H9 (cell line): ENCODE data around the gene KHK. TPM values are rescaled to one million over a fixed set of nuclear protein-coding genes. Genes with fewer than 3 reads are reported as not detected.

ENCODE experiments used
- DNase-seq: peaks from one replicate; pipeline ENCODE4 v3.0.0-alpha.2; 2017
- H2AFZ ChIP-seq: one replicate; pipeline ENCODE4 v1.6.1; 2013; ENCODE audit warnings: mild to moderate bottlenecking, low read length, control low read depth, moderate library complexity
- H2AK5ac ChIP-seq: 2 replicates; pipeline ENCODE4 v1.6.1; 2013; ENCODE audit warnings: low read length, control low read depth, mixed read lengths; ENCODE audit not compliant: insufficient read length
- H2BK120ac ChIP-seq: one replicate; pipeline ENCODE4 v1.6.1; 2013; ENCODE audit warnings: low read depth, mild to moderate bottlenecking, low read length, control low read depth, inconsistent platforms; ENCODE audit not compliant: poor library complexity, severe bottlenecking
- H2BK12ac ChIP-seq: 2 replicates; pipeline ENCODE4 v1.6.1; 2013; ENCODE audit warnings: low read length, control low read depth, mixed read lengths, low read depth; ENCODE audit not compliant: insufficient read length
- H2BK15ac ChIP-seq: 2 replicates; pipeline ENCODE4 v1.6.1; 2013; ENCODE audit warnings: low read depth, low read length, control low read depth
- H2BK20ac ChIP-seq: one replicate; pipeline ENCODE4 v1.6.1; 2013; ENCODE audit warnings: low read depth, mild to moderate bottlenecking, low read length, control low read depth, inconsistent platforms; ENCODE audit not compliant: poor library complexity, severe bottlenecking
- H2BK5ac ChIP-seq: 2 replicates; pipeline ENCODE4 v1.6.1; 2013; ENCODE audit warnings: low read length, control low read depth, mixed read lengths; ENCODE audit not compliant: insufficient read length
- H3K14ac ChIP-seq: 2 replicates; pipeline ENCODE4 v1.6.1; 2013; ENCODE audit warnings: low read length, control low read depth; ENCODE audit not compliant: insufficient read depth
- H3K18ac ChIP-seq: 2 replicates; pipeline ENCODE4 v1.6.1; 2013; ENCODE audit warnings: low read depth, mild to moderate bottlenecking, mixed read lengths, low read length, control low read depth; ENCODE audit not compliant: insufficient read length
- H3K23ac ChIP-seq: 2 replicates; pipeline ENCODE4 v1.6.1; 2013; ENCODE audit warnings: low read length, control low read depth, mixed read lengths, low read depth; ENCODE audit not compliant: insufficient read length
- H3K23me2 ChIP-seq: 2 replicates; pipeline ENCODE4 v1.6.1; 2013; ENCODE audit warnings: low read depth, mild to moderate bottlenecking, mixed read lengths, low read length, control low read depth; ENCODE audit not compliant: insufficient read length, poor library complexity, severe bottlenecking
- H3K27ac ChIP-seq: 2 replicates; pipeline ENCODE4 v1.5.1; 2013; ENCODE audit warnings: low read length, control low read depth, mixed read lengths, low read depth; ENCODE audit not compliant: insufficient read length
- H3K27me3 ChIP-seq: 2 replicates; pipeline ENCODE4 v1.6.1; 2013; ENCODE audit warnings: low read length, control low read depth, inconsistent platforms; ENCODE audit not compliant: insufficient read depth
- H3K4ac ChIP-seq: 2 replicates; pipeline ENCODE4 v1.6.1; 2013; ENCODE audit warnings: low read depth, mild to moderate bottlenecking, control low read depth, inconsistent platforms, low read length, moderate library complexity
- H3K4me1 ChIP-seq: 2 replicates; pipeline ENCODE4 v1.6.1; 2013; ENCODE audit warnings: low read length, control low read depth, inconsistent platforms; ENCODE audit not compliant: insufficient read depth
- H3K4me2 ChIP-seq: 2 replicates; pipeline ENCODE4 v1.6.1; 2013; ENCODE audit warnings: low read length, control low read depth, mixed read lengths; ENCODE audit not compliant: insufficient read length, insufficient read depth
- H3K56ac ChIP-seq: 2 replicates; pipeline ENCODE4 v1.6.1; 2013; ENCODE audit warnings: low read depth, mild to moderate bottlenecking, mixed read lengths, low read length, control low read depth; ENCODE audit not compliant: insufficient read length
- H3K79me1 ChIP-seq: 2 replicates; pipeline ENCODE4 v1.6.1; 2013; ENCODE audit warnings: low read depth, mild to moderate bottlenecking, moderate library complexity, low read length, control low read depth, inconsistent platforms; ENCODE audit not compliant: insufficient read depth, poor library complexity, severe bottlenecking
- H3K79me2 ChIP-seq: 2 replicates; pipeline ENCODE4 v1.6.1; 2013; ENCODE audit warnings: low read length, control low read depth, inconsistent platforms; ENCODE audit not compliant: insufficient read depth
- H3K9ac ChIP-seq: 2 replicates; pipeline ENCODE4 v1.6.1; 2013; ENCODE audit warnings: low read length, control low read depth, mixed read lengths; ENCODE audit not compliant: insufficient read length; ENCODE audit errors: extremely low read depth
- H3K9me3 ChIP-seq: one replicate; pipeline ENCODE4 v1.6.1; 2013; ENCODE audit warnings: low read depth, low read length, inconsistent platforms; ENCODE audit not compliant: control insufficient read depth
- H3T11ph ChIP-seq: one replicate; pipeline ENCODE4 v1.6.1; 2013; ENCODE audit warnings: mild to moderate bottlenecking, low read length, control low read depth, inconsistent platforms
- H4K20me1 ChIP-seq: one replicate; pipeline ENCODE4 v1.6.1; 2013; ENCODE audit not compliant: control insufficient read depth, insufficient read length, insufficient read depth
- H4K5ac ChIP-seq: 2 replicates; pipeline ENCODE4 v1.6.1; 2013; ENCODE audit warnings: low read depth, mild to moderate bottlenecking, mixed read lengths, low read length, control low read depth; ENCODE audit not compliant: insufficient read length
- H4K8ac ChIP-seq: replicated peaks from 2 replicates; pipeline ENCODE4 v1.6.1; 2013; ENCODE audit warnings: low read length, control low read depth, mixed read lengths, low read depth; ENCODE audit not compliant: insufficient read length
- H4K91ac ChIP-seq: 2 replicates; pipeline ENCODE4 v1.6.1; 2013; ENCODE audit warnings: low read depth, mild to moderate bottlenecking, moderate library complexity, mixed read lengths, low read length, control low read depth; ENCODE audit not compliant: insufficient read length
- H3K27ac Mint-ChIP-seq, 3 experiments: 2 replicates in 2 of 3; 3 replicates in 1 of 3; pipeline ENCODE4 v1.8.0; 2020 to 2021; ENCODE audit warnings: mixed read lengths in 3 of 3, mild to moderate bottlenecking in 1 of 3, moderate library complexity in 1 of 3
- H3K27me3 Mint-ChIP-seq: 2 replicates; pipeline ENCODE4 v1.8.0; 2021; ENCODE audit warnings: low read depth, mild to moderate bottlenecking, moderate library complexity, mixed read lengths
- H3K36me3 Mint-ChIP-seq, 3 experiments: 2 replicates in 2 of 3; 3 replicates in 1 of 3; pipeline ENCODE4 v1.8.0; 2020 to 2021; ENCODE audit warnings: low read depth in 3 of 3, mixed read lengths in 3 of 3; ENCODE audit not compliant: insufficient read depth in 1 of 3
- H3K4me1 Mint-ChIP-seq, 2 experiments: 2 replicates each; pipeline ENCODE4 v1.8.0; 2020; ENCODE audit warnings: mixed read lengths in 2 of 2
- H3K4me3 Mint-ChIP-seq, 2 experiments: 2 replicates in 1 of 2; 3 replicates in 1 of 2; pipeline ENCODE4 v1.8.0; 2020 to 2021; ENCODE audit warnings: mild to moderate bottlenecking in 2 of 2, mixed read lengths in 2 of 2, moderate library complexity in 1 of 2
- H3K9me3 Mint-ChIP-seq, 2 experiments: 2 replicates in 1 of 2; 3 replicates in 1 of 2; pipeline ENCODE4 v1.8.0; 2020; ENCODE audit warnings: mild to moderate bottlenecking in 2 of 2, mixed read lengths in 2 of 2, moderate library complexity in 1 of 2
- WGBS: extraction: QIAGEN DNeasy Blood & Tissue Kit; methylation state at CpG from one replicate; pipeline ENCODE4 v1.1.7; 2013; ENCODE audit warnings: missing lambda C conversion rate, low lambda C conversion rate, mixed read lengths; ENCODE audit not compliant: insufficient read length; ENCODE audit errors: extremely low coverage; 5-methylcytosine and 5-hydroxymethylcytosine counted together
- total RNA-seq: library from RNA; stranded (reverse); gene quantifications from 2 replicates; pipeline ENCODE4 v1.2.1, GENCODE V29; 2021
- TF ChIP-seq, protein P1 (sequence below): fragments of 200-600 bp; sonication (generic); conservative IDR thresholded peaks from 3 replicates; pipeline ENCODE4 v1.8.0; 2021; ENCODE audit warnings: antibody characterized with exemption, mild to moderate bottlenecking

Gene KHK
- total RNA-seq, 1 experiment from 2014 or later, result 12.1 TPM

DNA sequence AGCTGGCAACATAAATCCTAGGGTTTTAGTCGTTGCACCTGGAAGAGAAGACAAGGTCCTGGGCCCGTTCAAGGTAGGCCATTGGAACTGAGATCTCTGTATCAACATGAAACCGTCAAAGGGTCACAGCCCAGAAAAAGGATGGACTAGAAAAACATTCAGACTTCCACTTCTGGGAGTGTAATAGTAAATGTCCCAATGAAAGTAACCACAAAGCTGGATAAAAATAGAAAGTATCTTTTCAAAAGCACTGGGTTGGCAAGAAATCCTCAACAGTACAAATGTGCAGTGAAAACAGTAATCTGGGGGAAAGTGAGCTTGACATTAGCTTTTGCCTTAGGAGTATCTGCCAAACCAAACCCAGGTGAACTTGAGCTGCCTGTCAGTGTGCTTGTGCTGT is 19.4 kb downstream of the KHK start:
- Histone ChIP-seq H3K56ac (no peak overlapping the region), H3K23ac (no peak overlapping the region), H3K79me2 (no peaks in the 10 kb centered on the region), H2BK20ac (no peak overlapping the region), H3K4ac (no peak overlapping the region), H2BK15ac (no peak overlapping the region), H3K4me2 (no peak overlapping the region), H3K27ac (no peak overlapping the region), H2AK5ac (no peak overlapping the region), H3K9ac (no peak overlapping the region), H3K4me1 (no peaks in the 10 kb centered on the region), H2BK5ac (no peak overlapping the region), H2AFZ (no peak overlapping the region), H2BK12ac (no peak overlapping the region), H2BK120ac (no peak overlapping the region), H3K9me3 (no peaks in the 10 kb centered on the region), H3K23me2 (no peaks in the 10 kb centered on the region), H4K91ac (no peak overlapping the region), H4K20me1 (no peaks in the 10 kb centered on the region), H3K27me3 (no peaks in the 10 kb centered on the region), H3K14ac (no peak overlapping the region), H3K18ac (no peak overlapping the region), H3T11ph (no peak overlapping the region), H4K5ac (no peak overlapping the region), H4K8ac (no peak overlapping the region), H3K79me1 (no peaks in the 10 kb centered on the region)
- TF ChIP-seq, protein P1, sequence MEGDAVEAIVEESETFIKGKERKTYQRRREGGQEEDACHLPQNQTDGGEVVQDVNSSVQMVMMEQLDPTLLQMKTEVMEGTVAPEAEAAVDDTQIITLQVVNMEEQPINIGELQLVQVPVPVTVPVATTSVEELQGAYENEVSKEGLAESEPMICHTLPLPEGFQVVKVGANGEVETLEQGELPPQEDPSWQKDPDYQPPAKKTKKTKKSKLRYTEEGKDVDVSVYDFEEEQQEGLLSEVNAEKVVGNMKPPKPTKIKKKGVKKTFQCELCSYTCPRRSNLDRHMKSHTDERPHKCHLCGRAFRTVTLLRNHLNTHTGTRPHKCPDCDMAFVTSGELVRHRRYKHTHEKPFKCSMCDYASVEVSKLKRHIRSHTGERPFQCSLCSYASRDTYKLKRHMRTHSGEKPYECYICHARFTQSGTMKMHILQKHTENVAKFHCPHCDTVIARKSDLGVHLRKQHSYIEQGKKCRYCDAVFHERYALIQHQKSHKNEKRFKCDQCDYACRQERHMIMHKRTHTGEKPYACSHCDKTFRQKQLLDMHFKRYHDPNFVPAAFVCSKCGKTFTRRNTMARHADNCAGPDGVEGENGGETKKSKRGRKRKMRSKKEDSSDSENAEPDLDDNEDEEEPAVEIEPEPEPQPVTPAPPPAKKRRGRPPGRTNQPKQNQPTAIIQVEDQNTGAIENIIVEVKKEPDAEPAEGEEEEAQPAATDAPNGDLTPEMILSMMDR, result no peak
- Mint-ChIP-seq H3K27ac (no peak overlapping the region), H3K4me1 (peaks cover 0 to 5% of the 10 kb centered on the region in 2 experiments; a peak in 2 of 4 replicates), H3K36me3 (no peaks in the 10 kb centered on the region; a peak in 1 of 7 replicates), H3K9me3 (no peaks in the 10 kb centered on the region), H3K4me3 (no peak overlapping the region), H3K27me3 (peaks cover 15% of the 10 kb centered on the region)
- no CpG with 5 or more reads among the region's 3 CpGs for WGBS
- no peak for DNase-seq
